AG04450 (cell line): ENCODE results near the gene TBX19. TPM values are rescaled to one million over a fixed set of nuclear protein-coding genes. Genes with fewer than 3 reads are reported as not detected.
A peak's percentile ranks its signal among the peaks of the same experiment; 100 is the strongest.

ENCODE experiments used
- CTCF ChIA-PET: fragments of 300-600, 350-600 bp; formaldehyde crosslinking; extraction: SDS; loops from one replicate; lab custom pipeline; 2022; ENCODE audit warnings: antibody characterized with exemption, inconsistent platforms; lab: Charles Lee
- POLR2A ChIA-PET: fragments of 350-600 bp; formaldehyde crosslinking; extraction: SDS; loops from one replicate; lab custom pipeline; 2021; ENCODE audit warnings: antibody characterized with exemption, inconsistent platforms; lab: Yijun Ruan, JAX
- DNase-seq: peaks from one replicate; pipeline ENCODE4 v3.0.0-alpha.2; 2011; ENCODE audit warnings: low read depth, low spot score
- H3K27ac ChIP-seq: one replicate; pipeline ENCODE4 v1.5.1; 2012; ENCODE audit warnings: low read depth, low read length, control low read depth
- H3K27me3 ChIP-seq: one replicate; pipeline ENCODE4 v1.6.0; 2012; ENCODE audit warnings: low read length; ENCODE audit not compliant: control insufficient read depth, insufficient read depth
- H3K4me3 ChIP-seq: 2 replicates; pipeline ENCODE4 v1.5.1; 2011; ENCODE audit warnings: mild to moderate bottlenecking, low read depth, low read length, control low read depth
- H3K9me3 ChIP-seq: 2 replicates; pipeline ENCODE4 v1.5.1; 2012; ENCODE audit warnings: low read length; ENCODE audit not compliant: control insufficient read depth, insufficient read depth
- polyA plus RNA-seq: library from polyadenylated mRNA; depleted of rRNA; stranded (reverse); fragments of >200 nt; gene quantifications from 2 replicates; pipeline ENCODE4 v1.2.3, GENCODE V29; 2011
- TF ChIP-seq, protein P1 (sequence below): IDR thresholded peaks from 2 replicates; pipeline ENCODE4 v1.5.1; 2011; ENCODE audit warnings: low read depth, low read length, control low read depth, inconsistent platforms

Gene TBX19
- polyA plus RNA-seq, 1 experiment, result 1.3 TPM

DNA sequence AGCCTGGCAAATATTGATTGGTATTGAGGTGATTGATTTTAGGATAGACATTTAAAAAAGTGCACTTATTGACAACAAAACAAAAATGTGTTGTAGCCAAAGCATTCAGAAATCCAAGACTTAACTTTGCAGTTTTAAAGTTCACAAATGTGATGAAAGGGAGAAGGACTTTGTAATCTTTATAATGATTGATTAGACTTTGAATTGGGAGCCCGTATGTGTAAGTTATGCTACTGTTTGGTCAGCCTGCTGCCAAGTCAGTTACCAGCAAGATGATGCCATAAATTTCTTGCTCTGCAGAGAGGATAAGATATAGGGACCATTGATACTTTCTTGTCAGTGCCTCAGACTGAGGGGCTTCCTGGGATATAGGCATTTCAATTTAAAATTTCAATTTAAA, 39.5 kb downstream of the TBX19 start:
- no peak overlapping the region for H3K27ac ChIP-seq
- H3K4me3 ChIP-seq, result no peak overlapping the region
- POLR2A ChIA-PET, result interaction anchor here (0.7 kb wide), 1 partner anchor 23 kb away, joined by 3 read pairs; no protein-coding TSS in a partner anchor

DNA sequence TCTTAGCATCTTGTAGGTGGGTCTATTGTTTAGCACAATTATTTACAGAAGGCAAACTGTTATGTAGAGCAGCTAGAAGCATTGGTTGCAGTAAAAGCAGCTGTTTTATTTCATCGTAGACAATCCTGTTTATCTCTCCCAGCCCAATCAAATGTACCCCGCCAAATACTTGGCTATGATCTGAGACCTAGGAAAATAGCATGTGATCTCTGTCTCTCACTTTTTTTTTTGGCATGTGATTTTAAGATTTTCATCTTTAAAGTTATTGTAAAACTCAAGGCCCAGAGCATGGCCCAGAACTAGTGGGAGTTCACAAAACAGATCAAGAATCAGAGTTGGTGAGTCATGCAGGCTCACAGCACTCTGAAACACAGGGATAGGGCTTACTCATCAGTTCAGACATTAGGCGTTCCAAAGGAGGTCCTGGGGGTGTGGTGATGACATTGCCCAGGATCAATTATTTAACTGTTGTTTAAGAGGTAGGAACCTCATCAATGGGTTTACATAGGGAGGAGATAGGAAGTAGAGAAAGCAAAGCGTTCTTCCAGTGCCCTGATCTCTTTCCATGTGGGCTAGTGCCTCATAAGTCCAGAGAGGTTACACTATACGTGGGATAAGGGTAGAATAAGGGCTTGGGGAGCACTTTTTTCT, 40.2 kb downstream of the TBX19 start:
- POLR2A ChIA-PET, result interaction anchor here (0.5 to 0.7 kb wide), 2 partner anchors 22 to 140 kb away, joined by 3 read pairs; no protein-coding TSS in a partner anchor
- H3K27me3 ChIP-seq, result no peaks in the 10 kb centered on the region
- TF ChIP-seq, protein P1, sequence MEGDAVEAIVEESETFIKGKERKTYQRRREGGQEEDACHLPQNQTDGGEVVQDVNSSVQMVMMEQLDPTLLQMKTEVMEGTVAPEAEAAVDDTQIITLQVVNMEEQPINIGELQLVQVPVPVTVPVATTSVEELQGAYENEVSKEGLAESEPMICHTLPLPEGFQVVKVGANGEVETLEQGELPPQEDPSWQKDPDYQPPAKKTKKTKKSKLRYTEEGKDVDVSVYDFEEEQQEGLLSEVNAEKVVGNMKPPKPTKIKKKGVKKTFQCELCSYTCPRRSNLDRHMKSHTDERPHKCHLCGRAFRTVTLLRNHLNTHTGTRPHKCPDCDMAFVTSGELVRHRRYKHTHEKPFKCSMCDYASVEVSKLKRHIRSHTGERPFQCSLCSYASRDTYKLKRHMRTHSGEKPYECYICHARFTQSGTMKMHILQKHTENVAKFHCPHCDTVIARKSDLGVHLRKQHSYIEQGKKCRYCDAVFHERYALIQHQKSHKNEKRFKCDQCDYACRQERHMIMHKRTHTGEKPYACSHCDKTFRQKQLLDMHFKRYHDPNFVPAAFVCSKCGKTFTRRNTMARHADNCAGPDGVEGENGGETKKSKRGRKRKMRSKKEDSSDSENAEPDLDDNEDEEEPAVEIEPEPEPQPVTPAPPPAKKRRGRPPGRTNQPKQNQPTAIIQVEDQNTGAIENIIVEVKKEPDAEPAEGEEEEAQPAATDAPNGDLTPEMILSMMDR, result no peak
- CTCF ChIA-PET, result interaction anchor here (1.1 to 3.4 kb wide), 2 partner anchors 22 to 85 kb away, joined by 4 to 29 read pairs; no protein-coding TSS in a partner anchor
- peak; percentile 74 for DNase-seq
- H3K27ac ChIP-seq, result peak overlapping the region; percentile 83
- H3K9me3 ChIP-seq, result no peaks in the 10 kb centered on the region
- H3K4me3 ChIP-seq, result no peak overlapping the region

More for the DNA sequence above, 39.5 kb downstream of the TBX19 start:
- DNase-seq, result no peak
- Histone ChIP-seq H3K27me3 (no peaks in the 10 kb centered on the region), H3K9me3 (no peaks in the 10 kb centered on the region)
- CTCF ChIA-PET, result interaction anchor here (3.4 kb wide), 1 partner anchor 23 kb away, joined by 29 read pairs; no protein-coding TSS in a partner anchor
- TF ChIP-seq, protein P1, result no peak

DNA sequence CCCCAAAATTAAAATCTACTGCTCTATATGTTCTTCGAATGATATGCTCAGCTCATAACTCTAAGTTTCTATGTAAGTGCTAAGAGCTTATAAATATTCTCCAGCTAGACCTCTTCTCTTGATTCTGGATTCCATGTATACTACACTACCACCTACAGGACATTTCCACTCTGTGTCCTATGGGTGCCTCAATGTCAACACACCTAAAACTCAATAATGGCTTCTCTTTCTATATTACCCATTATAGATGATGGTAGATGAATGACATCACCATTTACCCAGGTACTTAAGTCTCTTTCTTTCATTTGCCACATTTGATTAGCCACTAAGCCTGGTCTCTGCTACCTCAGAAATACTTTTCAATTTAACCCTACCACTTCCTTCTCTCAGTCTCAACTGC, 41.3 kb downstream of the TBX19 start:
- H3K4me3 ChIP-seq, result no peak overlapping the region
- TF ChIP-seq, protein P1, result peak; percentile 30; the same call in 1 of the 2 replicates
- ChIA-PET CTCF (interaction anchor here (1.1 to 3.4 kb wide), 3 partner anchors 21 to 88 kb away, joined by 3 to 29 read pairs (median 4); no protein-coding TSS in a partner anchor), POLR2A (no interaction called here)
- DNase-seq, result no peak
- H3K9me3 ChIP-seq, result no peaks in the 10 kb centered on the region
- H3K27ac ChIP-seq, result no peak overlapping the region
- H3K27me3 ChIP-seq, result no peaks in the 10 kb centered on the region

DNA sequence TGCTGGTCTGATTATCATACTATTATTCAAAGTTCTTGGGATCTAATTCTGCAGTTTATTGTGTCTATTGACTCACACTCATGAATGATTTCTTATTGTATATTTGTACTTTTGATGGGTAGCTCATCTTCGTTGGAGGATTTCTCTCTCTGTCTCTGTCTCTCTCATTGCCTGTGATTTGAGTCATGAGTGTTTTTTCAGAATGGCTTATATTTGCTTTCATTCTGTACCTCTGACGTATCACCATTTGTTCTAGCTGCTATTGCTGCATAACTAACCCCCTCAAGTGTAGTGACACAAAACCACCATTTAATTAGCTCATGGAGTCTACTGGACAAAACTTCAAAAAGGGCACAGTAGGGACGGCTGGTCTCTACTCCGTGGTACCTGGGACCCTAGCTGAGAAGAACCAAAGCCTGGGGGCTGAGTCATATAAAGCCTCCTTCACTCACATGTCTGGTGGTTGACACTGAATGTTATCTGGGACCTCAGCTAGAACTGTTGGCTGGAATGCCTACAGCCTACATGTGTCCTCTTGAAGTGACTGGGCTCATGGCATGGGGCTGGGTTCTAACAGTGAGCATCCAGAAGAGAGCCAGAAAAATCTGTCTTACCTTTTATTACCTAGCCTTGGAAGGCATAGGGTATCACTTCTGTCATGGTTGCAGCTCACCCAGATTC, 44.2 kb downstream of the TBX19 start:
- Histone ChIP-seq H3K4me3 (no peak overlapping the region), H3K9me3 (no peaks in the 10 kb centered on the region), H3K27ac (no peak overlapping the region), H3K27me3 (no peaks in the 10 kb centered on the region)
- TF ChIP-seq, protein P1, result no peak
- ChIA-PET CTCF (interaction anchor here (2.1 kb wide), 1 partner anchor 18 kb away, joined by 15 read pairs; no protein-coding TSS in a partner anchor), POLR2A (no interaction called here)
- no peak for DNase-seq
